NCI-H2196 (cell line): Measurements from ENCODE around the gene FREM1.

Source experiments
- DNase-seq: peaks from one replicate; lab custom pipeline; 2025; ENCODE audit not compliant: unreplicated experiment; lab: John Stamatoyannopoulos, UW

Gene FREM1

DNA sequence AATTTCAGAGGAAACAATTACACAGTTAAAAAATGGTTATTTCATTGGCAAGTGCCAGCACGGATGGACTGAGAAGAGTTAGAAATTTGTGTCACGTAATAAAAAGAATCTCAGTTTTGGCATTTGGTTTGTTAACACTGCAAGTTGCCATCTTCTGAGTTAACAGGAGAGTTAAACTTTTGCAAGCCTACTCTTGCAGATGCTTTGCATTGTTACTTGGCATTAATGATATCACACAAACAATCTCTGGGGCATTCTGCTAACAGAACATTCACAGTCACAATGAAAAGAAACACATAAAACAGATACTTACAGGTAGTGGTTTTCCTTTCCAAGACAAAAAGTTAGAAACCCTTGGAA lies 647 bp downstream of the FREM1 start:
- no peak for DNase-seq

DNA sequence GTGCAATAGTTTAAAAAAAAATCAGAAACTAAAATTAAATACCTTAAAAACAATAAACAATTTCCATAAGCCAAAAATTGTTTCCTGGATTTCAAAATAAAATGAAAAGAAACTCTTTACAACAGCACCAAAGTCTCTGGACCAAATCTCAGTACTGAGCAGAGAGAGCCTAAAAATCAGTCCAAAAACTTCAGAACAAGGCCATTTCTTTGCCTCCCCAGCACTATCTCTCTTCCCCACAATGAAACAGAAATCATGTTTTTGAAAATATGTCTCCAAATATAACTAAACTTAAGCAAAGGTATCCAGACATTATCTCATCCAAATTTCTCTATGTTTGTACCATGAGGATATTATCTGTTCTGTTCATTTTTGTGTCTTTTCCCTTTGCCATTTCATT lies 1.0 kb downstream of the FREM1 start:
- DNase-seq: no peak

DNA sequence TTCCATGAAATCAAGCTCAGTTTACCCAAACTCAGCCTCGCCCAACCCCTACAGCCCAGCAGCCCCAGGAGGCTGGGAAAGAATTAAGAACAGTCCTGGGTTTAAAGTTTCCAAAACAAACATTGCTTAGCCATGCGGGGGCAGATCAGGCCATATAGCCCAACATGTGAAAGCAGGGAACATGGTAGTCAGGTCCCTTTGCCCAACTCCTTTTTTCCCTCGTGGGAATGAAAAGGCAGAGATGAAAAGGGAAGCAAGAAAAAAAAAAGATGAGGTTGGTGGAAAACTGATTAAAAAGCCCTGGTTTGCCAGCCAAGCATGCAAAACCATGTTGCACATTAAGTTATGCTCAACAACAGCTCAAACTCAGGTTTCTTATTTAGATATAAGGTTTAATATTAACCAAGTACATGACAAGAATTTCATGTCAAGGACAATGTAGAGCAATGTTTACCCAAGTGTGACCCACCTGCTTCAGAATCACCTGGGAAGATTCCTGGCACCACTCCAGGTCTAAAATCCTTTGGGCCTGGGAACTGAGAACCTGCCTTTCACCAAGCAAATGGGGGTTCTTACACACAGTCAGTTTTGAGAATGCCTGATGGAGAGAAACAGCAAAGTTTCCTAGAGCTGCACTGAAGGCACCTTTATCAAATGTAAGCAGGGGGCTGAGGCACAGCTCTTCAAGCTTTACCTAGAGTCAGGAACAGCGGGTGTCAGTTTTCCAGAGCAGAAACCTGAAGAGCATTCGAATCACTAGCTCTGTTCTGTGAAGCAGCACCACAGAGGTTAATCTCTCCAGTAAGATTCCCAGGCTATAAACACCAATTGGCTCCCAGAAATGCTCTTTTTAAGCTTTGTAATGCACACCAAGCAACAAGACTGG lies 1.7 kb downstream of the FREM1 start:
- DNase-seq: no peak

DNA sequence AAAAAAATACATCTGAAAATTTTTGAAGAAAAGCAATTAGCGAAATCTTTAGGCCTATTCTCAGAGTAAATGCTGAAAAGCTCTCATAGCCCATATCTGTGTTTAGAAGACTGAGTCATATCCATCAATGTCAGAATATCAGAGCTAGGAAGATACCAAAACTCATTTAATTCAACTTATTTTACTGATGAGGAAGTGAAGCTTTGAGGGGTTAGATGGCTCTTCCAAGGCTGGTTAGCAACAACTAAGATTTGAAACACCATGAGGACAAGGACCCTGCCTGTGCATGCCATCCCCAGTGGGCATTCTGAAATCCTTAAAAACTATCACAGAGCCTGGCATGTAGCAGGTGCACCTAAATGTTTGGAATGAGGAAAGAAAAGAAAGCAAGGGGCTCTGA lies 2.5 kb downstream of the FREM1 start:
- no peak for DNase-seq

DNA sequence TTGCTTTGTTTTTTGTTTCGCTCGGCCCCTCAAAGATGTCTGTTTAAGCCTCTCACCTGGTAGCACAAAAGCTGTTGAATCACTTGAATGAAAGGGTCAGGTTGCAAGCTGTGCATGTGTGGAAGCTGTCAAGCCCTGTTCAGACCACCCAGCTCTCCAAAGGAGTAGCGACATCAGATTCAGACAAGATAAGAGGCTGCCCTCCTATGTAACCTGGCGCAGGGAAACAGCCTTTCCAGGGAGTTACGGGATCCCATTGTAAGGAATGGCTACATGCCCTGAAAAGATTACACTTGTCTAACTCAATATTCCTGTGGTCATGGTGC lies 2.9 kb downstream of the FREM1 start:
- no peak for DNase-seq

DNA sequence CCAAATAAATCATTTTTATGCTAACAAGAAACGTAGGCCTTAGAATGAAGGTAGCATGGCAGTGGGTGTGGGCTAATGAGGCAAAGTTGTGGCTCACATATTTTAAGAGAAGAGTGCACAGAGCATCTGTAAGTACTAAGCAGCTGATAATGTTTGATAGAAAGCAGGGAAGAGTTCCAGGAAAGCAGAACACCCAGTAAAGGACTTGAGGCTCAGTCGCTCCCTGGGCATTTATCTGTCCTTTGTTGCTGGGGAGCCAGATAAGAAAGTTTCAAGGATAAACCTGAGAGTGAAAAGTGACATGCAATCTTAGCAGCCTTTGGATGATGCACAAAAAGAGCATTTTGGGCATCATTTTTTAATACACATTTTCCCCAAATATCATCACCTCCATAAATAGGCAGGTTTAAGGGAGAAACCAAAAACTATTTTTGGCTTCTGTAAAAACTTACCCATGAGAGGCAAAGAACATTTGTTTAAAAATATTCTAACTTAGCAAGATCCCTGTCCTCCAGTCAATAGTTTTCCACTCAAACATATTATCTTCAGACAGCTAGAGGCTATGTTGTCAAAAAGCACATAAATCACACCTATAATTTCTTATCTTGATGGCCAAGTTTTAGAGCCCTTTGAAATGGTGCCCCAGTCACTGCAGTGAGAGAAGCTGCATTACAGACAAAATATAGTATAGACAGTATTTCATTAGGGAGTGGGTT lies 3.4 kb downstream of the FREM1 start:
- DNase-seq: no peak

DNA sequence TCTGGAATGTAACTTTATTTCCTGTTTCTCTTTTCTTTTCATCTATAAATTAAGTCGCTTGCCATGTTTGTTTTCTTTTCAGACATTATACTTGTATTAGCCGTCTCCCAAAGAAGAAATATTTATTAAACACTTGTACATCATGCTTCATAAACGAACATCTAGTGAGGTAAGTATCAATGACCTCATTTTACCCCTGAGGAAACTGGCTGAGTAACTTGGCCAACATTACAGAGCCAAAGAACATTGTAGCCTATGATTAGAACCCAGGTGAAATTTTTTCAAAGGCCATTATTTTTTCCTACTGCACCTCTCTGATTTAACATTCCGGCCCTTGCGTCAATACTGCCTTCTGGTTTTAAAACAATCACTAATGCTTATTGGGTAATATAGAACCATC lies 4.2 kb downstream of the FREM1 start:
- DNase-seq: no peak

DNA sequence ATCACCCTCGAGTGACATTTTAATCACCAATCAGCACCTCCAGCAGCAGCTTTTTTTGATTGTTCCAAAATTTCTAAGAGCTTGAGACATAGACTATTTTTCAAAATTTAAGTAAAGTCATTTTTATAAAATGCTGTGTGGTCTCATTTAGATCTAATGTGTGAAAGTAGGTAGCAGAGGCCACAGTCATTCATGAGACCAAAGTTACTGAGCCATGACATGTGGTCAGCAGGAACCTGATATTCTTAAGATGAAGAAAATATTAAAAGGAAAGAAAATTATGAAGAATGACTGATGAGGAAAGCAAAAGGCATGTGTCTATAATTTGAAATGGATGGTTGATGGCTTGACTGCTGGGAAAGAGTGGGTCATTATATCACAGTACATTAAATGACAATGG lies 7.2 kb downstream of the FREM1 start:
- no peak for DNase-seq

DNA sequence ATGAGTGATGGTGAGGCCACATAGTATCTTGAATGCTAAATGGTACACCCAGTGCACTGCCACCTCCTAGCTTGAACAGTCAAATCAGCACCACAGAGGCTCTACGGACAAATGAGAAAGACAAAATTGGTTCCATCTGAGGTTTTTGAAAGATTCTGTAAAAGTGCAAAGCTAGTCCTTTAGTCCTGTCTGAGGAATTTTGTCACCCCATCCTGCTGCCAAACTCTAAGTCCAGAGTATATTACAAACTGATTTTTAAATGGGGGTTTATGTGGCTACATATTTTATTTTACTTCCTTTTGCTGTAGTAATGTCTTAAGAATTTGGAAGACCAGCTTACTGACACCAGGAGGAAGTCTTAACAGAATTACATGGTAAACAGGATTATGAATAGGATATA lies 7.7 kb downstream of the FREM1 start:
- DNase-seq: no peak

DNA sequence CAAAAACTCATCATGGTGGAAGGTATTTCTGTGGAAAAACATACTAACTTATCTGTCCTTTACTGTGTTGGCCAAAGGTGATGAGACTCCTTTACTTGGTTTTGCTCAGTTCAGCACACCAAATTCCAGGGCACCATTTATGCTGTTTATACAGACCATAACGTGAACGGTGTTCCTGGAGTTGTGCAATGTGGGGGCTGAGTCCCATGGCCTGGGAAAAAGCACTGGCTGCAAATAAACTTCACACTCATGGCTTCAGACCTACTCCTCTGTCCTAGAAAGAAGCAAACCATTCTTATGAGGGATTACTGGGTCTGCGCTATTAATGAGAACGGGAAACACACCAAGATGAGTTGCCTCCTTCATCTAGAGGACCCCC lies 10.4 kb downstream of the FREM1 start:
- no peak for DNase-seq

DNA sequence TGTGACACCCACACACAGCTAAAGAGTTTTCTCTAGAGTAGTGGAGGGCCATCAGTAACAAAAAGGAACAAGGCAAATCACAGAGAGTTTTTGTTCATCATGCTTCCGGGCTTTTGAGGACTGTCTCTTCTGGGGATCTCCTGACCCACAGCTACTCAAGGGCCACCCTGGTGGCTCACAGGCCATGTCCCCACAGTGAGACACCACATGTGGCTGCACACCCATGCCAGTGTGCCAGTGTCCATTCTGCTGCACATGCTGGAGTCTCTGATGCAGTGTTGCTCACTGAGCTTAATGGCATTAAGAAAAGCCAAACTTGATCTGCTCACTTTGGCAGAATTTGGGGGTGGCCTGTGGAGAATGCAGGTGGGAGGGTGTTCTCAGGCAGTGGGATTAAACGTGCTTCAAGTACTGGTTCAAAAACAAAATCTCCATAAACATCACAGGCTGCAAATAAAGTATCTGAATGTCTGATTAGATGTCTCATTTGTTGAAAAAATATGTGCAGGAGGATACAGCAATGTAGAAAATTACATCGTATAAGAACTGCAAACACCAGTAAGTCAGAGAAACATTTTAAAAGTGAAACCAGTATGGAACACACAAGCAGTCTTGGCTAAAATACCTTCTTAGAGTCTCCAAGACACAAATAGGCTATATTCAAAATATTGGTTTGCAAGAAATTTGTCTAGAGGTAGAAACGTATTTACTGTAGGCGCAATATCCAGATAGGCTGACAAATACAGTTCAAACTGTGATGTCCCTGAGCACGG lies 11.0 kb downstream of the FREM1 start:
- no peak for DNase-seq

DNA sequence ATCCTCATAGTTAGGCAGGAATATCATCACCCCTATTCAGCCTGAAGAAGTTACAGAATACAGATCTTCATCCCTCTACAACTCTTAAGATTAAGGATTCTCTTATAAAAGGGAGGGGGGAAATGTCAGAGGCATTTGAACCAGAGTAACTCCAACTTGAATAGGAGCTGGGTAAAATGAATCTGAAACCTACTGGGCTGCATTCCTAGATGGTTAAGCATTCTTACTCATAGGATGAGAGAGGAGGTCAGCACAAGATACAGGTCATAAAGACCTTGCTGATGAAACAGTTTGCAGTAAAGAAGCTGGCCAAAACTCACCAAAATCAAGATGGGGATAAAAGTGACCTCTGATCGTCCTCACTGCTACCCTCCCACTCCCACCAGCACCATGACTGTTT lies 14.4 kb downstream of the FREM1 start:
- no peak for DNase-seq

DNA sequence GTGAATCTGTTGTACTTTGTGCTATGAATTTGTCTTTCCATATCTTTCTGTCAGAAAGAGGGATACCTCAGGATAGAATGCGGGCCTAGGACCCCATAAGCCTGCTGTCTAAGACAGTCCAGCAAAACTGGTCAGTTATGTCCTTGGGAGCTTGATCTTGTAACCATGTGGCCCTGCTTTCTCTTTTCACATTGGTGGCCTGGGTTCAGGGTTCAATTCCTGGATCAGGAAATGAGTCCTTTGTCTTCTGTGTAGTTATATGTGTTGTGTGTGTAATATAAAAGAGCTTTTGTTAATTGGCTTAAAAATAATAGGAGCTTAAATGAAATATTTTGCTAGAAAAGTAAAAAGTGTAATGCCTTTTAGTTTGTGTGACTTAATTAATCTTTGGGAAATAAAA lies 16.9 kb downstream of the FREM1 start:
- no peak for DNase-seq

DNA sequence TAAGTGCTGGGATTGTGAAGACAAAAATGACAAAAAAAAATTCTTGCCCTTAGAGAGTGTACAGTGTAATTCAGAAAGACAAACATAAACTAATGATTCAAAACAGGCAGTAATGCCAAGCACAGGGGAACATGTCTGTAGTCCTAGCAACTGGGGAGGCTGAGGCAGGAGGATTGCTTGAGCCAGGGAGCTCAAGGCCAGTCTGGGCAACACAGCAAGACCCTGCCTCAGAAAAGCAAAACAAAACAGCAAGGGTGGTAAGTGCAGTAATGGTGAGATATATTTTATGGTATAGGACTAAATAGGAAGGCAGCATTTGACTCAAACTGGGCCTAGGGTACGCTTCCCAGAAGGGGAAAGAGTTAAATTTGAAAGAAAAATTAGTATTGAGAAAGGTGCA lies 18.9 kb downstream of the FREM1 start:
- DNase-seq: no peak

DNA sequence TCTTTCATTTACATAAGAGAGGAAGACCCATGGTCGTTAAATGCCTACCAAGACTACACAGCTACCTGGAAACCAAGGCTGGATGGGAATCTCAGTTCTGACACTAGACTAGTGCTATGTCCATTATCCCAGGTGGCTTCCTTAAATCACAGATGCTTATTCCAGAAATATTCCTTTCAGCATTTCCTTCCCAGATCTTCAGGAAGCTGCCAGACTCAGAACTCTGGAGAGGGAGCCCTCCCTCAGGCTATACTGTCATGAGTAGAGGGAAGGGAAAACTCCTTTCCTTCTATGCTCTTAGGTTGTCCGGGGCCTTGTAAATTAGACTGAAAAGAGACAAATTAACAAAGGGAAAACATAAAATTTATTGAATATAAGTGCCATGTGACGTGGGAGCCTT lies 20.8 kb downstream of the FREM1 start:
- no peak for DNase-seq

DNA sequence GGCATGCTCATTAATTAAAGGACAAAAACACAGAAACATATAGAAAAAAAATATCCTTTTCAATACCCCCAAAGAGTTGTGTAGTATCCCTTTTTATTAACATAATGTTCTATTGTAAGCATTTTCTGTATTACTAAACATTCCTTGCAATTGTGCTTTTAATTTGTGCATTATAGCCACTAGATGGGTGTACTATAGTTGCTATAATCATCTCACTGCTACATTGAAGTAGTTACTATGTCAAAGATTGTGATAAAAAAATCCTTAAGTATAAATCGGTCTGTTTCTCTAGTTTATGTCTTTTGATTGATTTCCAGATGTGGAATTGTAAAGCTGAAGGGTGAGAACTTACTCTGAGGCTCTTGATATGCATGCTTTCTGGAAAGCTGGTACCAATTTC lies 21.4 kb downstream of the FREM1 start:
- DNase-seq: no peak

DNA sequence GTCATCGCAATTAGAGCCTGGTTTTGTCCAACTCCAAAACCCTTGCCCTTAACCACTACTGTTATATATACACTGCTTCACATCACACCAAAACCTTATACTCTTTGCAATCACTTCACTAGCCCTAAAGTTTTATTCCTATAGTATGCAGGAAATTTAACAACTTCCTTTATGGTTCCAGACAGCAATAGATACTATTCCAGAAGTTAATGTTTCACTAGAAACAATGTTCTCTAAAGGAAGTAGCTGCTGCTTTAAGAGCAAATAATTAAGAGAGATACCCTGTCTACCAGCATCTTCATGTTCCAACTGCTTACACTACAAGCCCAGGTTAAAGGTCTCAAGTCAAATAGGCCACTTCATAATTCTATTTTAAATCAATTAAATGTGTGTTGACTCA lies 22.0 kb downstream of the FREM1 start:
- DNase-seq: no peak

DNA sequence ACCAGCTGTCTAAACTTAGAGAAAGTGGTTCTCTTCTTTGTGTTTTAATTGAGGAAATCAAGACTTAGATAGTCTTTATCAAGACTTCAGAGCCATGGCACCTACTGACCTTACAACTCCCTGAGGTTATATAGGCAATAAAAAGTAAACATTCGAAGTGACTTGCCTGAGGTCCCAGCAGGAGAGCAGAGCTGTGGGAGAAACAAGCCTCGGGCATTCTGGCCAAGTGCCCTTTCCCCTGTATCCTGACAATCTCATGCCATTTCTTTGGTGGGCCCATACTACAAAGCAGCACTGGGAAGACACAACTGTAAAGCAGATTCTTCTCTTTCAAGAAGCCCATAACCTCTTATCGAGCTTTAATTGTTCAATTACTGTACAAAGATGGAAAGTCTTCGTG lies 23.1 kb downstream of the FREM1 start:
- DNase-seq: no peak

DNA sequence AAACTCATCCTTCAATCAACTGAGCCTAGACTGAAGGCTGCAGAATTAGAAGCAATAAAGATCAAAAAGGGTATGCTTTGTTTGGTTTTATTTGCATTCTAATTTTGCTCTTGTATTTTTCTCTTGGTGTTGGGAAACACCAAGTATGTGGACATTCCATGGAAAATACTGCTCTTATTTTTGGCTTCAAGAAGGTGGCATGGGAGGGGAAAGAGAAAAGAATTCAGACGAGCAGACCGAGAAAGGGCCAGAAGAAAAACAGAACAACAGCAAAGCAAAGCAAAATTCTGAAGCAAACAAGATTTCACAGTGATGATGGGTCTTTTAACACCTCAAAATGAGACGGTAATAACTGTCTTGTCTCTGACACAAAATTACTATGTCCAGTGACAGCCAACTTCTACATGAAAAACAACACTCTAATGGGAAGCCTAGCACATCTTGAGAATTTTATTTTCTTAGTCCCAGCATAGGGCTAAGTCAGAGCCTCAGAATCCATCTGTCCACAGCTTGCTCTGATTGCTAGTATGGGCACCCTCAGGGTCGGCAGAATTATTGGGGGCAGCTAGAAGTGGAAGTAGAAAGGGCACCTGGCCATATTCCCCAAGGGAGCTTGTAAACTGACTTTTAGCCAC lies 26.8 kb downstream of the FREM1 start:
- no peak for DNase-seq

DNA sequence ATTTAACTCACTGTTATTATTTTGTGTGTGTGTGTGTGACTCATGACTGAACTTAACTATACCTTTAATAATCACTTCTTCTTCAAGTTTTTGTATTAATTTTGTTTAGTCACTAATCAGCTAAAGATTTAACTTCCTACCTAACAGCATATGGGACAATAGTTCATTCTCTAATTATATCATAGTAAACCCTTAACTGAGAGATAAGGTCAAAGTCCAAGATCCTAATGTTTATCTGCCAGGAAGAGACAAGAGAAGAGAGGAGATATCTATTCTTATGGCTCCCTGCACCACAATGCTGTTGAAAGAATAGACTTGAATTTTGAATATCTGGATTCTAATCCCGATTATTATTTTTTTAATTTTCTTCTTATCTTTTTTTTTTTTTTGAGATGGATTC lies 28.1 kb downstream of the FREM1 start:
- DNase-seq: no peak

DNA sequence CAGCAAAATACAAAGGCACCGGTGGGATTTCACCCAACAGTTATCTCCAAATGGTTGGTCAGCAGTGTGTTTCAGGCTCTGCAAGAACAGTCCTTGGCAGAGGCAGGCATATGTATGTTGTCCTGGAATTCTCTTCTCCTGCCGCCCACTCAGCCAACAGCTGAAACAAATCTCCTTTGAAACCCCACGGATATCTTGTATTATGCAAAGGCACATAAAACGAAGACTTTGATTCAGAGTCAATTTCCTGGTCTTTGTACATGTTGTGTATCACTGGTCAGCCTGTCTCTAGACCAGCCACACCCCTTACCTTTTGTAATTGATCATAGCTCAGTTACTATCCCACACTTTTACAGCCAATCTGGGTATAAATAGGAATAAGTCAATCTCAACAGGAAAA lies 29.2 kb downstream of the FREM1 start:
- DNase-seq: no peak

DNA sequence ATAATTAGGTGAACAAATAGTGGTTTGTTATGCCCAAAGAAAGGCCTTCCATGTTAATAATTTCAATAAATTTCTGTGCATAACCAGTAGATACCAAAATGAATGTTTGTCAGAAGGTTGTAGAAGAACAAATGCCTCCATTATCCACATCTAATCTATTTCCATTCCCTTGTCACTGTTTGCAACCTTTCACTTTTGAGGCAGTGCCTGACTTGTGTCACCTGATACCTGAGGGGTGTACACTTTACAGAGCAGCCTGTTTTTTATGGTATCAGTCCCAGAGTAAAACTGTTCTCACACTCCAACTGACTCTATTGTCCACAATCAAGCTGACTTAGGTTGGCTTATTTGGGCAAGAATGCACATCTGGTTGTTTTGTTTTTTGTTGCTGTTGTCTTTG lies 40.1 kb downstream of the FREM1 start:
- DNase-seq: no peak
